Lower leg skin (tissue), 4 donors: ENCODE data around the gene LMBRD1. TPM values are rescaled to one million over a fixed set of nuclear protein-coding genes. Genes with fewer than 3 reads are reported as not detected.

Source experiments
- DNase-seq, 2 donors: peaks; one replicate each; pipeline ENCODE4 v3.0.0-alpha.2; 2019; ENCODE audit warnings: low spot score in 2 of 2
- H3K4me3 ChIP-seq: fragments of 200-600 bp; sonication (generic); 2 replicates; pipeline ENCODE4 v1.5.1; 2017; ENCODE audit warnings: mild to moderate bottlenecking, low read depth; ENCODE audit not compliant: poor library complexity, severe bottlenecking
- POLR2A ChIP-seq, 2 donors: fragments of 450-650 bp; IDR thresholded peaks; one replicate each; pipeline ENCODE4 v1.6.1; 2016 to 2017; ENCODE audit warnings: antibody characterized with exemption in 2 of 2, mild to moderate bottlenecking in 1 of 2, moderate library complexity in 1 of 2
- WGBS, 2 donors: methylation state at CpG; one replicate each; pipeline ENCODE4 v1.1.5; 2018; 5-methylcytosine and 5-hydroxymethylcytosine counted together
- intact Hi-C: fragments of 100-400 bp; cut with DNase I; formaldehyde crosslinking; loops from one replicate; pipeline ENCODE4 v1.15.0; 2023; ENCODE audit warnings: low total_unique reads
- total RNA-seq, 4 donors: library from RNA; depleted of rRNA; stranded (reverse); fragments of >200 nt; gene quantifications; one replicate each; pipeline ENCODE4 v1.1.0, GENCODE V29; 2016
- TF ChIP-seq, protein P1 (sequence below), 3 donors: fragments of 450-650 bp; IDR thresholded peaks; one replicate each; pipeline ENCODE4 v1.5.1; 2016; ENCODE audit warnings: antibody characterized with exemption in 3 of 3, mild to moderate bottlenecking in 3 of 3, moderate library complexity in 2 of 3

Gene LMBRD1
- total RNA-seq, 4 donors from 2014 or later, result 61.1 to 67.4 (median 65.0) TPM

DNA sequence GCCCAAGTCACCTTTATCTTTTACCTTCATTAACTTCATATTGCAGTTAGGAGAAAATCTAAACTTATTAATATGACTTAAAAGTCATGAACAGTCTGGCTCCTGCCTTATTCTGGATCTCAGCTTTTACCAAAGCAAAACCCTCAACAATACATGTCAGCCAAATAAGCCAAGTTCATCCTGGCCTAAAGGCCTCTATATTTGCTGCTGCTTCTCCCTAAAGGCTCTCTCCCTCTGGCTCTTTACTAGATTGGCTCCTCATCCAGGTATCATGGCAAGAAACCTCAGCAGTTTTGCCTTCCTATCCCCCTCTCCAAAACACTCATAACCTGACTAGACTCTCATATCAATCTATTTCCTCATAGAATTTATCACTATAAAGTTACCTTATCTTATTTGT is 11.1 kb downstream of the LMBRD1 start:
- DNase-seq, result no peak
- TF ChIP-seq, protein P1, sequence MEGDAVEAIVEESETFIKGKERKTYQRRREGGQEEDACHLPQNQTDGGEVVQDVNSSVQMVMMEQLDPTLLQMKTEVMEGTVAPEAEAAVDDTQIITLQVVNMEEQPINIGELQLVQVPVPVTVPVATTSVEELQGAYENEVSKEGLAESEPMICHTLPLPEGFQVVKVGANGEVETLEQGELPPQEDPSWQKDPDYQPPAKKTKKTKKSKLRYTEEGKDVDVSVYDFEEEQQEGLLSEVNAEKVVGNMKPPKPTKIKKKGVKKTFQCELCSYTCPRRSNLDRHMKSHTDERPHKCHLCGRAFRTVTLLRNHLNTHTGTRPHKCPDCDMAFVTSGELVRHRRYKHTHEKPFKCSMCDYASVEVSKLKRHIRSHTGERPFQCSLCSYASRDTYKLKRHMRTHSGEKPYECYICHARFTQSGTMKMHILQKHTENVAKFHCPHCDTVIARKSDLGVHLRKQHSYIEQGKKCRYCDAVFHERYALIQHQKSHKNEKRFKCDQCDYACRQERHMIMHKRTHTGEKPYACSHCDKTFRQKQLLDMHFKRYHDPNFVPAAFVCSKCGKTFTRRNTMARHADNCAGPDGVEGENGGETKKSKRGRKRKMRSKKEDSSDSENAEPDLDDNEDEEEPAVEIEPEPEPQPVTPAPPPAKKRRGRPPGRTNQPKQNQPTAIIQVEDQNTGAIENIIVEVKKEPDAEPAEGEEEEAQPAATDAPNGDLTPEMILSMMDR (IDR thresholded peaks at IDR 0.05), result no peak
- TF ChIP-seq POLR2A (IDR thresholded peaks at IDR 0.05), result no peak
- H3K4me3 ChIP-seq, result no peak overlapping the region
- intact Hi-C loops, result no loop called here

DNA sequence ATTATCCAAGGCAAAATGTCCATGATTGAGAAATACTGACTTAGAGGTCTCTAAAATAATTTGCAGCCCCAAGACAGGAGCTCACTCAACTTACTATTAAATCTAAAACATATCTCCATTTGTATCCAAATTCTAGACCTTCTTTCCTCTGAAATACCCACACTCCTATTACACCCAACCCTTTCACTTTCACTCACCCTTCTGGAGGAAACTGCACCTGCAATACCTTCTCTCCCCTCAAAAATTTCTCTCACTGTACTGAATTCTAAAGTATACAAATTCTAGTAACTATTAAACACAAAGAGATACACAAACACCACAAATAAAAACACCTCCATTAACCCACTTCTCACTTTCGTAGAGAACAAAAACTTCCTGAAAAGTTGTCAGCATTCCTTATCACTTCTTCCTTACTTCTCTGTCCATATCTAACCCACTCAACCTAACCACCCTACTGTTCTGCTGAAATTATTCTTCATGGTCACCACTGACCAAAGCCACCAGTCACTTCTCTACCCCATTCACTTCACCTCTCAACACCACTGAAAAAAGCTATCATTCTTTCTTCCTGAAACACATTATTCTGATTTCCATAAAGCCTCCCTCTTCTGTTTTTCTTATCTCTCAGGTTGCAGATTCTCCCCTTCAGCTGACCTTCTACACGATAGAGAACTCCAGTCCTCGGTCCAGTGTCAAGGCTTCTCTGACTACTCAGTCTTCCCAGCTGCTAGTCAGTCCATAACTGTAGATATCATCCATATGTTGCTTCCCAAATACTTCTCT is 12.0 kb downstream of the LMBRD1 start:
- TF ChIP-seq POLR2A (IDR thresholded peaks at IDR 0.05), result no peak
- TF ChIP-seq, protein P1 (IDR thresholded peaks at IDR 0.05), result no peak
- WGBS, 2 donors, result 88 to 89% methylated on average over 3 of the region's 3 CpGs
- intact Hi-C loops, result no loop called here
- H3K4me3 ChIP-seq, result no peak overlapping the region
- DNase-seq, result no peak

DNA sequence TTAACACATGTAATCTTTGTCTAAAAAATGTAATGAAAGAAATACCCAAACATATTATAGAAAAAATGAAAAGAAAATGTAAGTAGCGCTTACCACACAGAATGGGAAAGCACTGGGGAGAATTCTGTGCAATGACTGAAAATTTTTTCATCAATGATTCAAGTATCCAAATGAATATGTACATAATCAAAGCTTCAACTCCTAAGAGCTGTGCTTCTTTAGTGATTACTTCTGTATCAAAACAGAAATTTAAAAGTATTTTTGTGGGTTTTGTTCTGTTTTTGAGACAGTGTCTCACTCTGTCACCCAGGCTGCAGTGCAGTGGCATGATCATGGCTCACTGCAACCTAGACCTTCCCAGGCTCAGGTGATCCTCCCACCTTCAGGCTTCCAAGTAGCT is 13.7 kb downstream of the LMBRD1 start:
- DNase-seq, result no peak
- 96 to 97% methylated on average over 1 of the region's 1 CpG for WGBS, 2 donors
- intact Hi-C loops, result no loop called here
- H3K4me3 ChIP-seq, result no peak overlapping the region
- TF ChIP-seq POLR2A (IDR thresholded peaks at IDR 0.05), result no peak
- TF ChIP-seq, protein P1 (IDR thresholded peaks at IDR 0.05), result no peak

DNA sequence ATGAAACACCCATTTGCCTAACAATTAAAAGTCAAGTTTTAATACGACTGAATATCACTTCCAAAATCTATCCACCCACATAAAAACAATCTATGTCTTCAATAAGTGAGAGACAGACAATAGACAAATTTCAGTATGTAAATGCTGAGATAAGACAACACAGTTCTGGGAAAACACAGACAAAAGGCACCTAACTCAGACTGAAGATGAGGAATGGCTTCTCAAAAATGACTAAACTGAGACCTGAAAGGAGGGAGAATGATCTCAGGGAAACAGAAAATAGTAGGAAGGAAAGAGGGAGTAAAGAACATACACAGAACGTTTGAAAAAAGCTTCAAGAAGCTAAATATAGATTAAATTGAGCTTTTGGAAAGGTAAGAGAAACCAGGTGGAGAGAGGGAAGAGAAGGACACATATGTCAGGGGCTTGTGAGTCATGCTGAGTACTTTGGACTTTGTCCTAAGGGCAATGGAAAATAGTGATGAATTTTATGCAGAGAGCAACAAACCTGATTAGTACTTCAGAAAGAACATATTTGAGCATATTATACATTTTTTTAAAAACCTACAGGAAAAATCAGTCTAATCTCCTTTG is 16.1 kb downstream of the LMBRD1 start:
- intact Hi-C loops, result no loop called here
- no peak overlapping the region for H3K4me3 ChIP-seq
- TF ChIP-seq, protein P1 (IDR thresholded peaks at IDR 0.05), result no peak
- no peak for TF ChIP-seq POLR2A (IDR thresholded peaks at IDR 0.05)
- no peak for DNase-seq
- WGBS, 2 donors, result 37 to 54% methylated on average over 2 of the region's 2 CpGs

DNA sequence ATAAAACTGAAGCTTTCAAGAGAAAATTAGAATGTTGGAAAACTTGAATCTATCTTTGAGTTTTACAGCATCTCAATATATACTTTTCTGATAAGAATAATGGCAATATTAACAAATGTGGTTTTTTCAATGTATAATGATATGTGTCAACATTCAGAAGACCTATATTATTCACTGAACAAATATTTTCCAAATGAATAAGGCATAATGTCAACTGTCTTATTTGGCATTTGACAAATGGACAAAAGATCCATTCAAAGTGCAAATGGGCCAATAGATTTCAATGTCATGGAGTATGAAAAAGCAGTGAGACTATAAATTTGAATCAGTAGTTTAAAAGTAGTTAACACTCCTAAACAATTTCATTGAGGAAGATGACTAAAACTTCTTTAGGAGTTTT is 20.9 kb downstream of the LMBRD1 start:
- intact Hi-C loops, result no loop called here
- no peak overlapping the region for H3K4me3 ChIP-seq
- DNase-seq, result no peak
- TF ChIP-seq, protein P1 (IDR thresholded peaks at IDR 0.05), result no peak
- no peak for TF ChIP-seq POLR2A (IDR thresholded peaks at IDR 0.05)

DNA sequence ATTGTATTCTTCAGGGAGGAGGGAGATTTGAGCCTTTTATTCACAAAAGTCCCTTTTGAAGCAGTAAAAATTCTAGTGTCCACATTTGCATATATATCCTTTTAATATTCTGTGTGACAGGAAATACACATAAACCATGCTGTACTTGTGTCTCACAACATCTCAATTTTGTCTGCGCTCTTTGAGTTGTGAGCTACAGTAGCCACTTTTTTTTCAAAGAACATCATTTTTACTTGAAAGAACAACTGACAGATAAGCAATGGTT is 21.3 kb downstream of the LMBRD1 start:
- WGBS, 2 donors, result 93 to 97% methylated on average over 1 of the region's 1 CpG
- no peak overlapping the region for H3K4me3 ChIP-seq
- no peak for TF ChIP-seq POLR2A (IDR thresholded peaks at IDR 0.05)
- TF ChIP-seq, protein P1 (IDR thresholded peaks at IDR 0.05), result no peak
- no peak for DNase-seq
- intact Hi-C loops, result no loop called here
